H1 (cell line): Measurements from ENCODE around the gene TRIM64. TPM values are rescaled to one million over a fixed set of nuclear protein-coding genes. Genes with fewer than 3 reads are reported as not detected.

ENCODE experiments used
- CTCF ChIA-PET: fragments of 300-600 bp; sonication (Branson Sonifier 250); formaldehyde crosslinking; loops from one replicate; lab custom pipeline; 2021; ENCODE audit not compliant: partially characterized antibody; lab: Charles Lee
- POLR2A ChIA-PET: fragments of 300-600 bp; sonication (Branson Sonifier 250); formaldehyde crosslinking; loops from one replicate; lab custom pipeline; 2021; ENCODE audit warnings: inconsistent platforms; ENCODE audit not compliant: partially characterized antibody; lab: Charles Lee
- DNase-seq, 2 experiments: peaks; one replicate each; pipeline versions ENCODE4 v3.0.0 to v3.0.0-alpha.2; 2010 to 2022; ENCODE audit warnings: low spot score in 2 of 2, low read depth in 1 of 2, mixed read lengths in 1 of 2
- FAIRE-seq: peaks from 2 replicates; lab custom pipeline; 2011; peaks lifted over from hg19 to GRCh38; lab: Jason Lieb, UNC
- H2AFZ ChIP-seq: 2 replicates; pipeline ENCODE4 v1.8.1; 2012; ENCODE audit warnings: low read length, inconsistent platforms
- H2AK5ac ChIP-seq: 2 replicates; pipeline ENCODE4 v1.6.1; 2013; ENCODE audit warnings: low read depth, low read length
- H2BK120ac ChIP-seq: replicated peaks from 2 replicates; pipeline ENCODE3; 2013; ENCODE audit warnings: low read depth, low read length, inconsistent platforms
- H2BK12ac ChIP-seq: 2 replicates; pipeline ENCODE4 v1.6.1; 2013; ENCODE audit warnings: low read depth, low read length
- H2BK15ac ChIP-seq: 2 replicates; pipeline ENCODE4 v1.6.1; 2013; ENCODE audit warnings: low read length
- H2BK20ac ChIP-seq: 2 replicates; pipeline ENCODE4 v1.6.1; 2013; ENCODE audit warnings: low read length
- H2BK5ac ChIP-seq: 2 replicates; pipeline ENCODE4 v1.6.1; 2013; ENCODE audit warnings: low read depth, low read length
- H3K14ac ChIP-seq: 2 replicates; pipeline ENCODE4 v1.6.1; 2013; ENCODE audit warnings: inconsistent platforms; ENCODE audit not compliant: insufficient read length
- H3K18ac ChIP-seq: 2 replicates; pipeline ENCODE4 v1.6.1; 2013; ENCODE audit warnings: low read length; ENCODE audit errors: extremely low read depth
- H3K23ac ChIP-seq: 2 replicates; pipeline ENCODE4 v1.6.1; 2013; ENCODE audit warnings: inconsistent platforms; ENCODE audit not compliant: insufficient read length
- H3K23me2 ChIP-seq: 2 replicates; pipeline ENCODE4 v1.6.1; 2013; ENCODE audit warnings: low read depth, low read length
- H3K27ac ChIP-seq: 2 replicates; pipeline ENCODE4 v1.6.1; 2011; ENCODE audit warnings: low read depth, low read length, inconsistent platforms
- H3K27me3 ChIP-seq, 4 experiments: replicated peaks in 1 of 4; 1 replicate in 1 of 4; 2 replicates in 3 of 4; pipeline versions ENCODE4 v1.6.1 to v1.8.1; 2011 to 2013; ENCODE audit warnings: low read length in 3 of 4, mild to moderate bottlenecking in 3 of 4, inconsistent platforms in 2 of 4, mixed read lengths in 2 of 4, moderate library complexity in 1 of 4; ENCODE audit not compliant: control insufficient read depth in 3 of 4, insufficient read depth in 3 of 4; ENCODE audit errors: extremely low read depth in 1 of 4
- H3K36me3 ChIP-seq, 4 experiments: 2 replicates each; pipeline versions ENCODE4 v1.6.1 to v1.8.1; 2011 to 2013; ENCODE audit warnings: mild to moderate bottlenecking in 4 of 4, low read length in 3 of 4, moderate library complexity in 2 of 4, control low read depth in 1 of 4, inconsistent platforms in 1 of 4; ENCODE audit not compliant: insufficient read depth in 4 of 4, control insufficient read depth in 2 of 4
- H3K4ac ChIP-seq: replicated peaks from 2 replicates; pipeline ENCODE3; 2013; ENCODE audit warnings: low read length, low read depth, mixed read lengths, inconsistent platforms; ENCODE audit not compliant: insufficient read length
- H3K4me1 ChIP-seq, 4 experiments: replicated peaks in 1 of 4; 1 replicate in 1 of 4; 2 replicates in 3 of 4; pipeline versions ENCODE4 v1.6.1 to v1.8.1; 2011 to 2013; ENCODE audit warnings: low read length in 3 of 4, inconsistent platforms in 2 of 4, mixed read lengths in 1 of 4; ENCODE audit not compliant: insufficient read depth in 4 of 4, control insufficient read depth in 3 of 4
- H3K4me2 ChIP-seq, 2 experiments: 2 replicates each; pipeline versions ENCODE4 v1.6.1 to v1.8.1; 2011 to 2013; ENCODE audit warnings: low read depth in 2 of 2, low read length in 2 of 2, control low read depth in 1 of 2, inconsistent platforms in 1 of 2, mild to moderate bottlenecking in 1 of 2; ENCODE audit not compliant: insufficient read depth in 1 of 2
- H3K4me3 ChIP-seq, 4 experiments: fragments of 200-600, 300-600 bp in 1 of 4; sonication (generic), shearing (Covaris generic), sonication (Bioruptor Twin) in 1 of 4; 2 replicates each; pipeline versions ENCODE4 v1.5.1 to v1.8.1; 2011 to 2016; ENCODE audit warnings: low read length in 4 of 4, low read depth in 3 of 4, control low read depth in 2 of 4, inconsistent platforms in 2 of 4, mild to moderate bottlenecking in 2 of 4, mixed read lengths in 1 of 4, moderate library complexity in 1 of 4; ENCODE audit not compliant: insufficient read depth in 2 of 4; ENCODE audit errors: extremely low read depth in 1 of 4
- H3K56ac ChIP-seq: replicated peaks from 2 replicates; pipeline ENCODE3; 2013; ENCODE audit warnings: low read depth, mild to moderate bottlenecking, mixed read lengths, low read length, inconsistent platforms; ENCODE audit not compliant: insufficient read length
- H3K79me1 ChIP-seq: 2 replicates; pipeline ENCODE4 v1.6.1; 2013; ENCODE audit warnings: low read depth, low read length, control low read depth
- H3K79me2 ChIP-seq, 2 experiments: 2 replicates each; pipeline versions ENCODE4 v1.6.1 to v1.8.1; 2012 to 2013; ENCODE audit warnings: low read length in 2 of 2, mild to moderate bottlenecking in 2 of 2, inconsistent platforms in 1 of 2; ENCODE audit not compliant: insufficient read depth in 2 of 2, control insufficient read depth in 1 of 2
- H3K9ac ChIP-seq, 4 experiments: replicated peaks in 1 of 4; 1 replicate in 1 of 4; 2 replicates in 3 of 4; pipeline versions ENCODE4 v1.6.1 to v1.8.1; 2011 to 2013; ENCODE audit warnings: low read depth in 3 of 4, low read length in 3 of 4, control low read depth in 2 of 4, mild to moderate bottlenecking in 2 of 4, moderate library complexity in 2 of 4, inconsistent platforms in 1 of 4; ENCODE audit errors: extremely low read depth in 1 of 4
- H3K9me3 ChIP-seq, 2 experiments: 2 replicates each; pipeline versions ENCODE4 v1.6.1 to v1.8.1; 2012 to 2013; ENCODE audit warnings: mild to moderate bottlenecking in 2 of 2, moderate library complexity in 2 of 2, control low read depth in 1 of 2, inconsistent platforms in 1 of 2, low read depth in 1 of 2, low read length in 1 of 2, mixed read lengths in 1 of 2; ENCODE audit not compliant: insufficient read depth in 2 of 2
- H4K20me1 ChIP-seq, 2 experiments: replicated peaks in 1 of 2; 2 replicates each; pipeline versions ENCODE3 to v1.8.1; 2011 to 2013; ENCODE audit warnings: inconsistent platforms in 2 of 2, low read length in 2 of 2, mild to moderate bottlenecking in 1 of 2; ENCODE audit not compliant: insufficient read depth in 2 of 2, control insufficient read depth in 1 of 2
- H4K5ac ChIP-seq: 2 replicates; pipeline ENCODE4 v1.6.1; 2013; ENCODE audit warnings: low read length, low read depth, mixed read lengths, inconsistent platforms; ENCODE audit not compliant: insufficient read length
- H4K8ac ChIP-seq: 2 replicates; pipeline ENCODE4 v1.8.0; 2013; ENCODE audit warnings: mild to moderate bottlenecking, moderate library complexity, low read length, inconsistent platforms; ENCODE audit not compliant: insufficient read depth; ENCODE audit errors: extremely low read depth
- H4K91ac ChIP-seq: replicated peaks from 2 replicates; pipeline ENCODE3; 2013; ENCODE audit warnings: low read length, mixed read lengths, inconsistent platforms; ENCODE audit not compliant: insufficient read length
- ATF3 ChIP-seq: IDR thresholded peaks from 2 replicates; pipeline ENCODE4 v1.6.1; 2011; ENCODE audit warnings: low read depth, mild to moderate bottlenecking, low read length; ENCODE audit not compliant: insufficient read depth
- CBX8 ChIP-seq: fragments of 300-800, 300-1000 bp; sonication (generic); IDR thresholded peaks from 2 replicates; pipeline ENCODE4 v1.7.1; 2016; ENCODE audit warnings: low read depth, low read length, borderline replicate concordance
- CREB1 ChIP-seq: IDR thresholded peaks from 2 replicates; pipeline ENCODE4 v1.6.1; 2012; ENCODE audit warnings: inconsistent platforms
- CTCF ChIP-seq, 3 experiments: IDR thresholded peaks; 1 replicate in 2 of 3; 2 replicates in 1 of 3; pipeline versions ENCODE4 v1.5.1 to v1.6.1; 2011; ENCODE audit warnings: low read length in 3 of 3, mild to moderate bottlenecking in 3 of 3, inconsistent platforms in 2 of 3, low read depth in 1 of 3, moderate library complexity in 1 of 3; ENCODE audit not compliant: insufficient read depth in 1 of 3; ENCODE audit errors: control extremely low read depth in 1 of 3
- EGR1 ChIP-seq: IDR thresholded peaks from 2 replicates; pipeline ENCODE4 v1.6.1; 2011; ENCODE audit warnings: low read depth, low read length, borderline replicate concordance
- FOSL1 ChIP-seq: IDR thresholded peaks from 2 replicates; pipeline ENCODE4 v1.6.1; 2011; ENCODE audit warnings: mild to moderate bottlenecking, low read depth, low read length, moderate library complexity; ENCODE audit not compliant: insufficient read depth
- GTF2F1 ChIP-seq: IDR thresholded peaks from 2 replicates; pipeline ENCODE4 v1.6.1; 2012; ENCODE audit warnings: low read depth, low read length, improper control_type of control experiment, borderline replicate concordance
- KDM1A ChIP-seq: fragments of 200-600, 300-600 bp; sonication (generic); IDR thresholded peaks from 2 replicates; pipeline ENCODE4 v1.7.1; 2016; ENCODE audit warnings: mild to moderate bottlenecking, low read length, borderline replicate concordance
- MAFK ChIP-seq: IDR thresholded peaks from 2 replicates; pipeline ENCODE4 v1.6.1; 2012; ENCODE audit warnings: low read depth, mild to moderate bottlenecking, improper control_type of control experiment, low read length
- SIRT6 ChIP-seq: IDR thresholded peaks from one replicate; pipeline ENCODE4 v1.7.1; 2012; ENCODE audit warnings: low read length, inconsistent platforms
- SIX5 ChIP-seq: IDR thresholded peaks from 2 replicates; pipeline ENCODE4 v1.6.1; 2011; ENCODE audit warnings: mild to moderate bottlenecking, low read depth, low read length
- SRF ChIP-seq: IDR thresholded peaks from 2 replicates; pipeline ENCODE4 v1.6.1; 2011; ENCODE audit warnings: mild to moderate bottlenecking, low read depth, low read length, moderate library complexity
- WGBS, 2 experiments: shearing (Covaris generic) in 1 of 2; methylation state at CpG; one replicate each; pipeline versions ENCODE4 v1.1.6 to v1.1.7; 2013 to 2015; ENCODE audit warnings: low lambda C conversion rate in 2 of 2, mixed read lengths in 2 of 2, inconsistent platforms in 1 of 2, low coverage in 1 of 2, missing lambda C conversion rate in 1 of 2; ENCODE audit not compliant: insufficient replicate concordance in 2 of 2, insufficient coverage in 1 of 2, insufficient read length in 1 of 2; ENCODE audit errors: extremely low coverage in 1 of 2, missing lambda C conversion rate in 1 of 2; 5-methylcytosine and 5-hydroxymethylcytosine counted together
- polyA plus RNA-seq, 7 experiments: library from polyadenylated mRNA; depleted of rRNA in 3 of 7; stranded (reverse) in 5 of 7; unstranded in 2 of 7; fragments of >200 nt in 5 of 7; fragments of 200-250 nt in 2 of 7; gene quantifications; 1 replicate in 5 of 7; 2 replicates in 1 of 7; 4 replicates in 1 of 7; pipeline versions ENCODE4 v1.2.1 to v1.2.3, GENCODE V29; 2011 to 2013; ENCODE audit warnings: missing spikeins in 2 of 7, mixed read lengths in 2 of 7
- total RNA-seq: library from RNA; stranded (reverse); fragmentation: NEBNext Ultra II Directional; extraction: Animal tissue kit (Norgen Biotek cat#: 25700); gene quantifications from 2 replicates; pipeline ENCODE4 v1.2.1, GENCODE V29; 2021

Gene TRIM64
- total and polyA plus RNA-seq, 2 of the 8 experiments (the other 6 are each of a cell fraction or from before 2014, with no cell fraction given) = not detected

- Histone ChIP-seq H2BK20ac (no peak within 1 kb of the TSS), H3K4ac (no peak within 1 kb of the TSS), H3K79me1 (no peaks in the 10 kb centered on the region), H3K27ac (no peak within 1 kb of the TSS), H4K91ac (no peak within 1 kb of the TSS), H3K23me2 (no peaks in the 10 kb centered on the region), H2AK5ac (no peak within 1 kb of the TSS), H4K5ac (no peak within 1 kb of the TSS), H3K9me3 (no peaks in the 10 kb centered on the region), H3K79me2 (no peaks in the 10 kb centered on the region), H2BK120ac (no peak within 1 kb of the TSS), H3K4me1 (no peaks in the 10 kb centered on the region), H3K36me3 (no peaks in the 10 kb centered on the region), H3K14ac (no peak within 1 kb of the TSS), H4K8ac (no peak within 1 kb of the TSS), H3K9ac (no peak within 1 kb of the TSS), H3K4me3 (no peak within 1 kb of the TSS), H2BK5ac (no peak within 1 kb of the TSS), H2BK15ac (no peak within 1 kb of the TSS), H2AFZ (no peak within 1 kb of the TSS), H3K18ac (no peak within 1 kb of the TSS), H3K27me3 (no peaks in the 10 kb centered on the region), H3K23ac (no peak within 1 kb of the TSS), H2BK12ac (no peak within 1 kb of the TSS), H3K4me2 (no peak within 1 kb of the TSS), H4K20me1 (no peaks in the 10 kb centered on the region), H3K56ac (no peak within 1 kb of the TSS)
- DNase-seq (no peak), FAIRE-seq (no peak)
- ChIA-PET CTCF (no interaction called here), POLR2A (no interaction called here)
- no peak for TF ChIP-seq EGR1
- no peak for TF ChIP-seq SIX5
- TF ChIP-seq KDM1A = no peak
- TF ChIP-seq CTCF (IDR thresholded peaks at IDR 0.05; ENCODE audit: control extremely low read depth in 1 of 3, insufficient read depth in 1 of 3, low read depth in 1 of 3, low read length in 3 of 3) = no peak
- TF ChIP-seq CBX8 = no peak
- TF ChIP-seq ATF3 = no peak
- no peak for TF ChIP-seq SRF
- TF ChIP-seq FOSL1 = no peak
- TF ChIP-seq SIRT6 = no peak
- TF ChIP-seq GTF2F1 = no peak
- TF ChIP-seq CREB1 = no peak
- TF ChIP-seq MAFK = no peak
- 90% methylated on average over 3 of the region's 3 CpGs; no CpG with 5 or more reads in 1 of the 2 experiments for WGBS, 2 experiments
Observed at GRCh38 chr11:89922195-89922660, 43.6 kb upstream of the TRIM64 start, which contains the start of gene TRIM49D1. Gene TRIM49D1 (minus strand): TSS chr11:89922245. CDS start chr11:89917710, 4,535 bp downstream.
